Measurements from ENCODE around the gene PTCRA.
"Not testable (repeated sequence)": the region's sequence is repeated elsewhere in the genome, so short reads cannot be mapped to it uniquely, and the experiment has no call there.

PTCRA gene

GRCh38 chr6:42915732-42916131, at the start of gene PTCRA:
PTCRA (plus strand) TSS chr6:42916053; CDS start chr6:42916070, 17 bp downstream.
- no peak for DNase-seq (ENCODE audit: low spot score)

- DNase-seq (ENCODE audit: low spot score) = no peak
Measured at GRCh38 chr6:42870145-42870936, 45.5 kb upstream of the PTCRA start.

- no peak for DNase-seq (ENCODE audit: low spot score)
Measured at GRCh38 chr6:42871711-42872110, 44.1 kb upstream of the PTCRA start.

- no peak for DNase-seq (ENCODE audit: low spot score)
Measured at GRCh38 chr6:42873313-42873712, 42.5 kb upstream of the PTCRA start.

GRCh38 chr6:42877695-42878094, 38.2 kb upstream of the PTCRA start:
- DNase-seq (ENCODE audit: low spot score) = no peak

- DNase-seq (ENCODE audit: low spot score) = peak; percentile 87
Measured at GRCh38 chr6:42879372-42880239, 36.2 kb upstream of the PTCRA start, which contains the start of gene RPL7L1. RPL7L1 (plus strand) TSS chr6:42879616; CDS start chr6:42879911, 295 bp downstream.

GRCh38 chr6:42880240-42880817, 35.5 kb upstream of the PTCRA start:
- not testable (repeated sequence) for DNase-seq (ENCODE audit: low spot score)

- DNase-seq (ENCODE audit: low spot score) = not testable (repeated sequence)
Measured at GRCh38 chr6:42880871-42881270, 35.0 kb upstream of the PTCRA start.

- DNase-seq (ENCODE audit: low spot score) = no peak
Measured at GRCh38 chr6:42885702-42886101, 30.2 kb upstream of the PTCRA start.

- not testable (repeated sequence) for DNase-seq (ENCODE audit: low spot score)
Measured at GRCh38 chr6:42888201-42888600, 27.7 kb upstream of the PTCRA start.

GRCh38 chr6:42889815-42890214, 26.0 kb upstream of the PTCRA start:
- DNase-seq (ENCODE audit: low spot score) = no peak

GRCh38 chr6:42890311-42891198, 25.3 kb upstream of the PTCRA start:
- peak; percentile 88 for DNase-seq (ENCODE audit: low spot score)

- no peak for DNase-seq (ENCODE audit: low spot score)
Measured at GRCh38 chr6:42891199-42891722, 24.6 kb upstream of the PTCRA start.

GRCh38 chr6:42894041-42894828, 21.6 kb upstream of the PTCRA start:
- not testable (repeated sequence) for DNase-seq (ENCODE audit: low spot score)

- no peak for DNase-seq (ENCODE audit: low spot score)
Measured at GRCh38 chr6:42896178-42896719, 19.6 kb upstream of the PTCRA start.

- peak; percentile 80 for DNase-seq (ENCODE audit: low spot score)
Measured at GRCh38 chr6:42898891-42899361, 16.9 kb upstream of the PTCRA start.

- DNase-seq (ENCODE audit: low spot score) = no peak
Measured at GRCh38 chr6:42899871-42900270, 16.0 kb upstream of the PTCRA start.

GRCh38 chr6:42901538-42901957, 14.3 kb upstream of the PTCRA start:
- DNase-seq (ENCODE audit: low spot score) = peak; percentile 91

GRCh38 chr6:42902429-42903263, 13.2 kb upstream of the PTCRA start:
- DNase-seq (ENCODE audit: low spot score) = not testable (repeated sequence)
